Measurements from ENCODE around the gene RFC1. TPM values are rescaled to one million over a fixed set of nuclear protein-coding genes. Genes with fewer than 3 reads are reported as not detected.
"Not testable (repeated sequence)": the region's sequence is repeated elsewhere in the genome, so short reads cannot be mapped to it uniquely, and the experiment has no call there.

RFC1 gene
- total and polyA plus RNA-seq, 2 experiments from 2014 or later, result 21.5 to 29.5 TPM

DNA sequence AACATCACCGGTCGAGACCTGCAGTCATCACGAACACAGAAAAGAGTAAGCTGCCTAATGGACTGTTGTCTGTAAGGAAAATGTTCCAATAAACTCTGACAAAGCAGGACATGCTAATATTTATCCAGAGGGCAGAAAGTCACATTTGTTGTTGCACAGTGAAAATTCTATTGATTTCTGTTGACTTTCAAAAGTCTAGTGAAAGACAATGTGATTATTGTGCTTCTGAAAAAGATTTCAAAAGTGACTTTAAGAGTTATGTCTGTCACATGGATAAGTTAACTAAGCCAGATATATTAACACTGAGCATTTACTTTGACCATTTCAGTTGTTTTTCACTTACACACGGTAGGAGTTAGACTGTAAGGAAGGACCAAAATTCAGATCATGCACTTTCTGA, 9.3 kb upstream of the RFC1 start:
- no peaks in the 10 kb centered on the region for H3K27me3 ChIP-seq
- no peaks in the 10 kb centered on the region for H3K9me3 ChIP-seq (ENCODE audit: low read depth)
- TF ChIP-seq, protein P1, sequence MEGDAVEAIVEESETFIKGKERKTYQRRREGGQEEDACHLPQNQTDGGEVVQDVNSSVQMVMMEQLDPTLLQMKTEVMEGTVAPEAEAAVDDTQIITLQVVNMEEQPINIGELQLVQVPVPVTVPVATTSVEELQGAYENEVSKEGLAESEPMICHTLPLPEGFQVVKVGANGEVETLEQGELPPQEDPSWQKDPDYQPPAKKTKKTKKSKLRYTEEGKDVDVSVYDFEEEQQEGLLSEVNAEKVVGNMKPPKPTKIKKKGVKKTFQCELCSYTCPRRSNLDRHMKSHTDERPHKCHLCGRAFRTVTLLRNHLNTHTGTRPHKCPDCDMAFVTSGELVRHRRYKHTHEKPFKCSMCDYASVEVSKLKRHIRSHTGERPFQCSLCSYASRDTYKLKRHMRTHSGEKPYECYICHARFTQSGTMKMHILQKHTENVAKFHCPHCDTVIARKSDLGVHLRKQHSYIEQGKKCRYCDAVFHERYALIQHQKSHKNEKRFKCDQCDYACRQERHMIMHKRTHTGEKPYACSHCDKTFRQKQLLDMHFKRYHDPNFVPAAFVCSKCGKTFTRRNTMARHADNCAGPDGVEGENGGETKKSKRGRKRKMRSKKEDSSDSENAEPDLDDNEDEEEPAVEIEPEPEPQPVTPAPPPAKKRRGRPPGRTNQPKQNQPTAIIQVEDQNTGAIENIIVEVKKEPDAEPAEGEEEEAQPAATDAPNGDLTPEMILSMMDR (IDR thresholded peaks at IDR 0.05; ENCODE audit: low read depth, low read length), result no peak
- H3K27ac ChIP-seq, result no peak overlapping the region
- H3K4me3 ChIP-seq, result no peak overlapping the region
- DNase-seq (ENCODE audit: low read depth in 1 of 2, low spot score in 1 of 2), result no peak
- no peaks in the 10 kb centered on the region for H3K36me3 ChIP-seq
- H3K4me1 ChIP-seq (ENCODE audit: low read depth), result no peaks in the 10 kb centered on the region

DNA sequence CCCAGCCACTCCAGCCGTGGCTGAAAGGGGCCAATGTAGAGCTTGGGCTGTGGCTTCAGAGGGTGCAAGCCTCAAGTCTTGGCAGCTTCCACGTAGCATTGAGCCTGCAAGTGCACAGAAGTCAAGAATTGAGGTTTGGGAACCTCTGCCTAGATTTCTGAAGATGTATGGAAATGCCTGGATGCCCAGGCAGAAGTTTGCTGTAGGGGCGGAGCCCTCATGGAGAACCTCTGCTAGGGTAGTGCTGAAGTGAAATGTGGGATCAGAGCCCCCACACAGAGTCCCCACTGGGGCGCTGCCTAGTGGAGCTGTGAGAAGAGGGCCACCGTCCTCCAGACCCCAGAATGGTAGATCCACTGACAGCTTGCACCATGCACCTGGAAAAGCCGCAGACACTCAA, 5.0 kb upstream of the RFC1 start:
- not testable (repeated sequence) for H3K9me3 ChIP-seq (ENCODE audit: low read depth); H3K27ac ChIP-seq; H3K27me3 ChIP-seq; H3K36me3 ChIP-seq; H3K4me1 ChIP-seq (ENCODE audit: low read depth); H3K4me3 ChIP-seq; DNase-seq (ENCODE audit: low read depth in 1 of 2, low spot score in 1 of 2)

DNA sequence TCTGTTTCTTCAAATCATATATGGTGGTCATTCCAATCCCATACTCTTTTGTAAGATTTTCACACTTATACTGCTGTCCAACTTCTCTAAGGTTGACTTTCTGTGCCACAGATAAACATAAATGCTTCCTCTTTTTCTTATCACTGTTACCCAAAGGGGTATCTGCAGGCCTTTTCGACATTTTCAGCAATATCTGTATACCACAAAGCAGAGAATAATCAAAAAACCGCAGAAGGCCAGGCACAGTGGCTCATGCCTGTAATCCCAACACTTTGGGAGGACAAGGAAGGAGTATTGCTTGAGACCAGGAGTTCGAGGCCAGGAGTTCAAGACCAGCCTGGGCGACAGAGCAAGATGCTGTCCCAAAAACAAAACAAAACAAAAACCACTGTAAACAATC, 3.1 kb upstream of the RFC1 start:
- no peak overlapping the region for H3K27ac ChIP-seq
- no peaks in the 10 kb centered on the region for H3K36me3 ChIP-seq
- no peak overlapping the region for H3K4me3 ChIP-seq
- TF ChIP-seq, protein P1 (IDR thresholded peaks at IDR 0.05; ENCODE audit: low read depth, low read length), result no peak
- peaks cover 6% of the 10 kb centered on the region for H3K4me1 ChIP-seq (ENCODE audit: low read depth)
- DNase-seq (ENCODE audit: low read depth in 1 of 2, low spot score in 1 of 2), result no peak
- no peaks in the 10 kb centered on the region for H3K27me3 ChIP-seq
- no peaks in the 10 kb centered on the region for H3K9me3 ChIP-seq (ENCODE audit: low read depth)

DNA sequence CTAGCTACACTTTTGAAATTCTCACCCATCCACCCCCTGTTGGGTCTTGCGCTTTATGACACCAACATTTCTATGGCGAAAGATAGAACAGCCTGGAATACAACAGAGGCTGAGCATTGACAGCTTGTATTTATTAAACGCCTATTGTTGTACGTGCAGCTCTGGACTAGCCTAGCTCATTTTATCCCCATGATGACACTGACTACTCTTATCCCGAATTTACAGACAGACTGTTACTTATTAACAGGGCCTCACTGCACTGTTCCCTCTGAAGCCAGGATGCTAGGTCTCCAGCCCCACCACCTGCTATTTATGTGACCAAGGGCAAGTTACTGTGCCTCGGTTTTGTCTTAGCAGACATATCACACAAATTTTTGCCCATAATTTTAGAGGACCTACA, 1.0 kb upstream of the RFC1 start:
- Histone ChIP-seq H3K27me3 (no peaks in the 10 kb centered on the region), H3K4me1 (ENCODE audit: low read depth) (peaks cover 6% of the 10 kb centered on the region), H3K4me3 (no peak overlapping the region), H3K36me3 (no peaks in the 10 kb centered on the region), H3K27ac (no peak overlapping the region), H3K9me3 (ENCODE audit: low read depth) (no peaks in the 10 kb centered on the region)
- TF ChIP-seq, protein P1 (IDR thresholded peaks at IDR 0.05; ENCODE audit: low read depth, low read length), result no peak
- no peak for DNase-seq (ENCODE audit: low read depth in 1 of 2, low spot score in 1 of 2)

DNA sequence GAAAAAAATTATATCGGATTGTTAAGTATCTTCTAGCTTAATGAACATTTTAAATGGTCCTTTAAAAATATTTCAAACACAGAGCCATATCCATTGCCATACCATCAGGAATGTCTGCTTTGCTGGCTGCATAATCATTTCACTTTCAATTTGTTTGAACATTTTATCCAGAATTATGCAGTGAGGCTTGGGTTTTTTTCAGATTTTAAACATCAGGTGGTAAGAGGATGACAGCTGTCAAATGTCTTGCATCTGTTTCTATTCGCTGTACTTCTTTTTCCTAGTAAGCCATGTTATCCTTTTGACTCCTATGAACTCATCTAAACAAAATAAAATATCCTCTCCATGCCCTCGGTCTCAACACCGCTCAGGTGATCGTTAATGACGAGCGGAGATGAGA, 802 bp downstream of the RFC1 start:
- peak overlapping the region; percentile 77 for H3K4me3 ChIP-seq
- TF ChIP-seq, protein P1 (IDR thresholded peaks at IDR 0.05; ENCODE audit: low read depth, low read length), result no peak
- no peaks in the 10 kb centered on the region for H3K27me3 ChIP-seq
- peaks cover 6% of the 10 kb centered on the region for H3K4me1 ChIP-seq (ENCODE audit: low read depth)
- no peaks in the 10 kb centered on the region for H3K9me3 ChIP-seq (ENCODE audit: low read depth)
- no peaks in the 10 kb centered on the region for H3K36me3 ChIP-seq
- no peak for DNase-seq (ENCODE audit: low read depth in 1 of 2, low spot score in 1 of 2)
- H3K27ac ChIP-seq, result peak overlapping the region; percentile 87

DNA sequence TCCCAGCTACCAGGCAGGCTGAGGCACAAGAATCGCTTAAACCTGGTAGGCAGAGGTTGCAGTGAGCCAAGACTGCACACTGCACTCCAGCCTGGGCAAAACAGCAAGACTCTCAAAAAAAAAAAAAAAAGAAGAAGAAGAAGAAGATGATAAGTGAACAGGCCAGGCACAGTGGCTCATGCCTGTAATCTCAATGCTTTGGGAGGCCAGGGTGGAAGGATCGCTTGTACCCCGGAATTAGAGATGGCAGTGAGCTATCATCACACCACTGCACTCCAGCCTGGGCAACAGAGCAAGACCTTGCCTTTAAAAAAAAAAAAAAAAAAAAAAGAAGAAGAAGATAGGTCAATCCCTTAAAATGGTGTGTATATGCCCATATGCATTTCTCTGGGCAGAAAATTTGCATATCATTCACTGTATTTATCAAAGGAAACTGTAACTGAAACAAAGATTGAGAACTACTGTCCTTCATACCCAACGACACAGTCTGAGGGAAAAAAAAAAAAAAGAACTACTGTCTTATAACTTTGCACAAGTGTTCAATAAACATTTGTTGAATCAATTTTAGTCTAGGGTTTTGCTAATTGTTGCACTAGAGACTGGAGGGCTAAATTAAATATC, 2.3 kb downstream of the RFC1 start:
- no peak for DNase-seq (ENCODE audit: low read depth in 1 of 2, low spot score in 1 of 2)
- TF ChIP-seq, protein P1 (IDR thresholded peaks at IDR 0.05; ENCODE audit: low read depth, low read length), result no peak
- Histone ChIP-seq H3K36me3 (no peaks in the 10 kb centered on the region), H3K4me3 (no peak overlapping the region), H3K9me3 (ENCODE audit: low read depth) (no peaks in the 10 kb centered on the region), H3K27me3 (no peaks in the 10 kb centered on the region), H3K4me1 (ENCODE audit: low read depth) (peaks cover 6% of the 10 kb centered on the region), H3K27ac (no peak overlapping the region)

Data from cardiac muscle cell (in vitro differentiated cells and primary cell).